Osteoblast (primary cell): ENCODE measurements around the gene SPI1. TPM values are rescaled to one million over a fixed set of nuclear protein-coding genes. Genes with fewer than 3 reads are reported as not detected.

Source experiments
- small RNA-seq: library from RNA; depleted of rRNA; stranded (forward); fragments of <200 nt; gene quantifications from one replicate; pipeline ENCODE3, GENCODE V24; 2012
- total RNA-seq: library from RNA; depleted of rRNA; stranded (reverse); fragments of >200 nt; gene quantifications from 2 replicates; pipeline ENCODE4 v1.2.3, GENCODE V29; 2012

The SPI1 gene
- total RNA-seq, 1 donor, result not detected

Small RNA genes within 50 kb of the gene (small RNA-seq; reads per million reads assigned to genes)
- not detected for gene MIR4487

Other genes starting within 250 kb of the SPI1 start
- gene ARFGAP2, start 201.7 kb downstream of the SPI1 start, total RNA-seq, result 104 and 139 TPM in 2 replicates
- gene PACSIN3, start 192.1 kb downstream of the SPI1 start, total RNA-seq, result 11.2 and 12.7 TPM in 2 replicates
- 52.5 and 66.6 TPM in 2 replicates for gene DDB2, start 163.6 kb downstream of the SPI1 start, total RNA-seq
- gene ACP2, start 129.7 kb downstream of the SPI1 start, total RNA-seq, result 32.1 and 32.2 TPM in 2 replicates
- gene NR1H3, start 120.6 kb downstream of the SPI1 start, total RNA-seq, result 18.5 and 18.6 TPM in 2 replicates
- gene MADD, start 108.4 kb downstream of the SPI1 start, total RNA-seq, result 21.7 and 23.3 TPM in 2 replicates
- gene MYBPC3, start 25.8 kb downstream of the SPI1 start, total RNA-seq, result not detected in 2 replicates
- 52.5 and 78.9 TPM in 2 replicates for gene SLC39A13, start 30.0 kb upstream of the SPI1 start, total RNA-seq
- gene PSMC3, start 47.9 kb upstream of the SPI1 start, total RNA-seq, result 121 and 124 TPM in 2 replicates
- 0.29 and 0.36 TPM in 2 replicates for gene RAPSN, start 70.6 kb upstream of the SPI1 start, total RNA-seq
- gene CELF1, start 174.6 kb upstream of the SPI1 start, total RNA-seq, result 136 and 148 TPM in 2 replicates
- 67.5 and 80.7 TPM in 2 replicates for gene PTPMT1, start 187.1 kb upstream of the SPI1 start, total RNA-seq
- 26.8 and 28.3 TPM in 2 replicates for gene KBTBD4, start 200.4 kb upstream of the SPI1 start, total RNA-seq
- gene NDUFS3, start 200.5 kb upstream of the SPI1 start, total RNA-seq, result 55.0 and 56.9 TPM in 2 replicates
- gene FAM180B, start 208.1 kb upstream of the SPI1 start, total RNA-seq, result not detected in 2 replicates
- 0.36 TPM in 1 of 2 replicates, not detected in the other for gene C1QTNF4, start 215.9 kb upstream of the SPI1 start, total RNA-seq